NCI-H2227 treated with DMSO at 0.1 percent for 48 hours (cell line): ENCODE measurements around the gene ANKLE2.

Experiments
- DNase-seq: peaks from one replicate; lab custom pipeline; 2025; lab: John Stamatoyannopoulos, UW

ANKLE2 gene

GRCh38 chr12:132687211-132688164 is 74.1 kb downstream of the ANKLE2 start, which contains the start of the genes POLE and PXMP2:
TSS of gene POLE (minus strand) at chr12:132687342. CDS start at chr12:132687315, 27 bp downstream.
TSS of gene PXMP2 (plus strand) at chr12:132687587. CDS start at chr12:132687671, 84 bp downstream.
- peak; percentile 96 for DNase-seq

DNA sequence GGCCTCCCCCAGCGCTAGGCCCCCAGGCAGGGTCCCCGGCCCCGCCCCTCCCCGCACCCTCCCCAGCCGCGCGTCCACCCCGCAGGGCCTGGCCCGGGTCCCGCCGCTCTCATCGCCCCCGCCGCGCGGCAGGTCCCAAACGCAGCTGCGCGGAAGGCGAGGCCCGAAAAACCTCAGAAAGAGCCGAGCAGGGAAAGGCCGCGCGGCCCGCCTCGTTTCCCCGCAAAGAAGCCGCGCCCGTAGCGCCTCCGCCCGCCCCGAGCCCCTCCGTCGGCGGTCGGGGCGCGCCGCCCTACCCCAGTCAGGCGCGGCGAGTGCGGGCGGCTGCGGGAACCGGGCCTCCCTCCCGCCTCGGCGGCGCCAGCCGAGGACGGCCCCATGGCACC is 74.8 kb downstream of the ANKLE2 start:
- DNase-seq: no peak

GRCh38 chr12:132685400-132685799 is 76.2 kb downstream of the ANKLE2 start:
- DNase-seq: no peak

GRCh38 chr12:132677492-132677891 is 84.1 kb downstream of the ANKLE2 start:
- no peak for DNase-seq

DNA sequence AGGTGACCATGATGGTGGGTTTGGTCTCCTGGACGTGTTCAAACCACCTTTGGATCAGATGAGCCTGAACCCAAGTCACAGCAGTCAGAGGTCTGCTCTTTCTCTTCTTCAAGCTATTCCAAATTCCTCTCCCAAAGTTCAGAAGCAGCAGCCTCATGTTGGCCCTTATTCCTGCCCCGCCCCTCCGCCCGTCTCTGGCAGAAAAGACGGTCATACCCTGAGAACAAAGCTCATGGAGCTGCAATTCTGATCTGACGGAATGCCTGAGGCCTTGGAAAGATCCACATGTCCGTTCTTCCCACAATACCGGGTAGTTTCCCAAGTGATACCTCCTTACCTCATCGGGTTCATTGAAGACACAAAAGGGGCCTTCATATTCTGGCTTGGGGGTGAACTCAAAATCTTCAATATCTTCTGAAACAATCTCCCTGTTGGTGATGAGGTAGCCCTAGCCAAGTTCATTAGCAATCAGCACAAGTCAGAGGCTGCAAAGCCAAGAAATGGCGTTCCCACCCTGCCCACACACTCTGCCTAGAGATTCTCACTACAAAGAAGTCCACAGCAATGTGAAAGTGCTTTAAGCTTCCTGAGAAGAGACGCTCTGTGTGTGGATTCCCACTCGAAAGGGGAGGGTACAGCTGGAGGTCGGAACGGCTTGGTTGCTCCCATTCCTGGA is 85.7 kb downstream of the ANKLE2 start:
- no peak for DNase-seq
